K562 (cell line): ENCODE data around the gene NLRP6. TPM values are rescaled to one million over a fixed set of nuclear protein-coding genes. Genes with fewer than 3 reads are reported as not detected.

Experiments
- BRF1 ChIP-seq: IDR thresholded peaks from 3 replicates; pipeline ENCODE4 v1.6.1; 2011; ENCODE audit warnings: borderline replicate concordance, mild to moderate bottlenecking; ENCODE audit not compliant: insufficient read length; ENCODE audit errors: extremely low read depth
- E2F4 ChIP-seq: sonication (generic); formaldehyde crosslinking; IDR thresholded peaks from 2 replicates; pipeline ENCODE4 v1.8.0; 2022; ENCODE audit warnings: mild to moderate bottlenecking, low read depth, missing genetic modification reagents
- EGR1 ChIP-seq: fragments of 450-650 bp; conservative IDR thresholded peaks from 2 replicates; pipeline ENCODE4 v1.6.1; 2017; ENCODE audit warnings: mild to moderate bottlenecking
- FUS ChIP-seq: fragments of 200-400 bp; formaldehyde crosslinking; optimal IDR thresholded peaks from 2 replicates; pipeline ENCODE3; 2017; ENCODE audit warnings: low read depth, low read length
- HMGXB4 ChIP-seq: sonication (generic); formaldehyde crosslinking; IDR thresholded peaks from 2 replicates; pipeline ENCODE4 v1.8.1; 2023; ENCODE audit warnings: mild to moderate bottlenecking, missing genetic modification reagents
- MYC ChIP-seq, 2 experiments: fragments of 250-450 bp in 1 of 2; sonication (Bioruptor Pico) in 1 of 2; IDR thresholded peaks; 2 replicates each; pipeline versions ENCODE4 v1.5.1 to v1.6.1; 2012 to 2021; ENCODE audit warnings: low read depth in 2 of 2, borderline replicate concordance in 1 of 2, improper control_type of control experiment in 1 of 2, low read length in 1 of 2, mild to moderate bottlenecking in 1 of 2, moderate library complexity in 1 of 2
- PCBP1 ChIP-seq: fragments of 200-400 bp; formaldehyde crosslinking; IDR thresholded peaks from 2 replicates; pipeline ENCODE4 v1.6.1; 2018; ENCODE audit warnings: mild to moderate bottlenecking, low read depth, low read length; ENCODE audit not compliant: poor library complexity, severe bottlenecking
- PHF8 ChIP-seq: fragments of 200-600 bp; sonication (generic); IDR thresholded peaks from 2 replicates; pipeline ENCODE4 v1.6.1; 2012; ENCODE audit warnings: mixed run types, mild to moderate bottlenecking, inconsistent platforms, low read length, moderate library complexity, borderline replicate concordance
- SMARCA4 ChIP-seq: fragments of 450-650 bp; IDR thresholded peaks from 2 replicates; pipeline ENCODE4 v1.6.1; 2016
- USF2 ChIP-seq: sonication (generic); formaldehyde crosslinking; IDR thresholded peaks from 2 replicates; pipeline ENCODE4 v1.5.0; 2020; ENCODE audit warnings: missing genetic modification reagents
- ZNF780A ChIP-seq: fragments of 250-450 bp; sonication (Bioruptor Pico); IDR thresholded peaks from 2 replicates; pipeline ENCODE4 v1.5.0; 2021; ENCODE audit warnings: mild to moderate bottlenecking
- polyA plus RNA-seq, 8 experiments: library from polyadenylated mRNA; depleted of rRNA in 4 of 8; stranded (reverse) in 5 of 8; unstranded in 3 of 8; fragments of >200 nt; fragmentation: Nextera tagmentation in 2 of 8; fragmentation: Illumina TruSeq in 1 of 8; extraction: Ambion mirVana in 2 of 8; extraction: Trizol in 1 of 8; gene quantifications; 2 replicates each; pipeline versions ENCODE4 v1.2.1 to v1.2.3, GENCODE V29; 2011 to 2014; ENCODE audit warnings: inconsistent platforms in 1 of 8, missing spikeins in 1 of 8
- total RNA-seq, 7 experiments: library from RNA; depleted of rRNA in 6 of 7; stranded (reverse); fragments of >200 nt in 6 of 7; fragmentation: Illumina TruSeq in 2 of 7; extraction: Trizol in 2 of 7; gene quantifications; 2 replicates each; pipeline versions ENCODE4 v1.2.1 to v1.2.3, GENCODE V29; 2011 to 2021; ENCODE audit warnings: low replicate concordance in 1 of 7
- TF ChIP-seq, protein P1 (sequence below): fragments of 450-650 bp; IDR thresholded peaks from 2 replicates; pipeline ENCODE4 v1.6.1; 2016; ENCODE audit warnings: low read depth

Gene NLRP6
- total and polyA plus RNA-seq, 9 of the 15 experiments (the other 6 are each of a cell fraction or from before 2014, with no cell fraction given), result 0.03 to 0.18 (median 0.15) TPM; not detected in 5

- TF ChIP-seq, protein P1, sequence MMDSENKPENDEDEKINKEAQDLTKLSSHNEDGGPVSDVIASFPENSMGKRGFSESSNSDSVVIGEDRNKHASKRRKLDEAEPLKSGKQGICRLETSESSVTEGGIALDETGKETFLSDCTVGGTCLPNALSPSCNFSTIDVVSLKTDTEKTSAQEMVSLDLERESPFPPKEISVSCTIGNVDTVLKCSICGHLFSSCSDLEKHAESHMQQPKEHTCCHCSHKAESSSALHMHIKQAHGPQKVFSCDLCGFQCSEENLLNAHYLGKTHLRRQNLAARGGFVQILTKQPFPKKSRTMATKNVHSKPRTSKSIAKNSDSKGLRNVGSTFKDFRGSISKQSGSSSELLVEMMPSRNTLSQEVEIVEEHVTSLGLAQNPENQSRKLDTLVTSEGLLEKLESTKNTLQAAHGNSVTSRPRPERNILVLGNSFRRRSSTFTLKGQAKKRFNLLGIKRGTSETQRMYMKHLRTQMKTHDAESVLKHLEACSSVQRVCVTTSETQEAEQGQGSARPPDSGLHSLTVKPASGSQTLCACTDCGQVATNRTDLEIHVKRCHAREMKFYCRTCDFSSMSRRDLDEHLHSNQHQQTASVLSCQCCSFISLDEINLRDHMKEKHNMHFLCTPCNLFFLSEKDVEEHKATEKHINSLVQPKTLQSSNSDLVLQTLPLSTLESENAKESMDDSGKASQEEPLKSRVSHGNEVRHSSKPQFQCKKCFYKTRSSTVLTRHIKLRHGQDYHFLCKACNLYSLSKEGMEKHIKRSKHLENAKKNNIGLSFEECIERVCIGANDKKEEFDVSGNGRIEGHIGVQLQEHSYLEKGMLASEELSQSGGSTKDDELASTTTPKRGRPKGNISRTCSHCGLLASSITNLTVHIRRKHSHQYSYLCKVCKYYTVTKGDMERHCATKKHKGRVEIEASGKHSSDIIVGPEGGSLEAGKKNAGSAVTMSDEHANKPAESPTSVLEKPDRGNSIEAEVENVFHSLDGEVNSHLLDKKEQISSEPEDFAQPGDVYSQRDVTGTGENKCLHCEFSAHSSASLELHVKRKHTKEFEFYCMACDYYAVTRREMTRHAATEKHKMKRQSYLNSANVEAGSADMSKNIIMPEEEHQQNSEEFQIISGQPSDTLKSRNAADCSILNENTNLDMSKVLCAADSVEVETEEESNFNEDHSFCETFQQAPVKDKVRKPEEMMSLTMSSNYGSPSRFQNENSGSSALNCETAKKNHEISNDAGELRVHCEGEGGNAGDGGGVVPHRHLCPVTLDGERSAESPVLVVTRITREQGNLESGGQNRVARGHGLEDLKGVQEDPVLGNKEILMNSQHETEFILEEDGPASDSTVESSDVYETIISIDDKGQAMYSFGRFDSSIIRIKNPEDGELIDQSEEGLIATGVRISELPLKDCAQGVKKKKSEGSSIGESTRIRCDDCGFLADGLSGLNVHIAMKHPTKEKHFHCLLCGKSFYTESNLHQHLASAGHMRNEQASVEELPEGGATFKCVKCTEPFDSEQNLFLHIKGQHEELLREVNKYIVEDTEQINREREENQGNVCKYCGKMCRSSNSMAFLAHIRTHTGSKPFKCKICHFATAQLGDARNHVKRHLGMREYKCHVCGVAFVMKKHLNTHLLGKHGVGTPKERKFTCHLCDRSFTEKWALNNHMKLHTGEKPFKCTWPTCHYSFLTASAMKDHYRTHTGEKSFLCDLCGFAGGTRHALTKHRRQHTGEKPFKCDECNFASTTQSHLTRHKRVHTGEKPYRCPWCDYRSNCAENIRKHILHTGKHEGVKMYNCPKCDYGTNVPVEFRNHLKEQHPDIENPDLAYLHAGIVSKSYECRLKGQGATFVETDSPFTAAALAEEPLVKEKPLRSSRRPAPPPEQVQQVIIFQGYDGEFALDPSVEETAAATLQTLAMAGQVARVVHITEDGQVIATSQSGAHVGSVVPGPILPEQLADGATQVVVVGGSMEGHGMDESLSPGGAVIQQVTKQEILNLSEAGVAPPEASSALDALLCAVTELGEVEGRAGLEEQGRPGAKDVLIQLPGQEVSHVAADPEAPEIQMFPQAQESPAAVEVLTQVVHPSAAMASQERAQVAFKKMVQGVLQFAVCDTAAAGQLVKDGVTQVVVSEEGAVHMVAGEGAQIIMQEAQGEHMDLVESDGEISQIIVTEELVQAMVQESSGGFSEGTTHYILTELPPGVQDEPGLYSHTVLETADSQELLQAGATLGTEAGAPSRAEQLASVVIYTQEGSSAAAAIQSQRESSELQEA, result no peak
- no peak for TF ChIP-seq HMGXB4 (CRISPR knock-in tag)
- peak; percentile 27; the same call in 1 of the 2 replicates for TF ChIP-seq PHF8
- TF ChIP-seq FUS, result no peak
- TF ChIP-seq E2F4 (CRISPR knock-in tag), result no peak
- TF ChIP-seq BRF1, result no peak
- no peak for TF ChIP-seq MYC (IDR thresholded peaks at IDR 0.05; ENCODE audit: low read depth, low read length)
- no peak for TF ChIP-seq MYC (CRISPR knock-in tag; IDR thresholded peaks at IDR 0.05; ENCODE audit: borderline replicate concordance, low read depth)
- TF ChIP-seq USF2 (CRISPR knock-in tag), result no peak
- TF ChIP-seq PCBP1, result peak; percentile 87
- TF ChIP-seq SMARCA4, result no peak
- TF ChIP-seq EGR1, result no peak
- no peak for TF ChIP-seq ZNF780A (CRISPR knock-in tag)
Measured at GRCh38 chr11:267491-267994, 10.7 kb upstream of the NLRP6 start (continued).
